ENCODE results near the gene INA. TPM values are rescaled to one million over a fixed set of nuclear protein-coding genes. Genes with fewer than 3 reads are reported as not detected.

INA gene
- total and polyA plus RNA-seq, 2 donors (not counting 3 experiments of a cell fraction or from before 2014, with no cell fraction given) = 0.25 to 0.40 TPM

DNA sequence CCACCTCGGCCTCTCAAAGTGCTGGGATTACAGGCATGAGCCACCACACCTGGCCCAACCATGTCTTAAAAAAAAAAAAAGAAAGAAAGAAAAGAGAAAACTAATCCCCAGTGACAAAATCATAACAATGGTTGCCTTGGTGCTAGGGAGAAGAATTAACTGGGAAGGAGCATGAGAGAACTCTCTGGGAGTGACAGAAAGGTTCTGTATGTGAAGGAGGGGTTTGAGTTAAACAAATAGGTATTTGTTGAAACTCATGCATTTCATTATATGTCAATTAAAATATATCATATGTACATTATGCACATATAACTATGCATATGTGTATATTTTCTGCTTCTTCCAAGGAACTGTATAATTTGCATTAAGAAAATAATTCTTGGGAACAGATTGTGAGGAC lies 33.3 kb downstream of the INA start:
- ChIA-PET CTCF (no interaction called here), POLR2A (no interaction called here)
- TF ChIP-seq CTCF (IDR thresholded peaks at IDR 0.05; ENCODE audit: extremely low read depth in 1 of 2, insufficient read depth in 1 of 2, low read depth in 1 of 2, low read length in 2 of 2) (no peak), MAX (IDR thresholded peaks at IDR 0.05; ENCODE audit: insufficient read depth, insufficient read length) (no peak), JUN (IDR thresholded peaks at IDR 0.05; ENCODE audit: borderline replicate concordance, insufficient read depth, insufficient read length, low read depth) (no peak), GATA2 (IDR thresholded peaks at IDR 0.05; ENCODE audit: insufficient read depth, insufficient read length, low read depth, low read length) (no peak), POLR2AphosphoS5 (IDR thresholded peaks at IDR 0.05; ENCODE audit: insufficient read depth, low read depth, low read length) (no peak), MYC (IDR thresholded peaks at IDR 0.05; ENCODE audit: low read depth, low read length) (no peak), FOS (IDR thresholded peaks at IDR 0.05; ENCODE audit: borderline replicate concordance, insufficient read depth, low read length) (no peak), POLR2A (IDR thresholded peaks at IDR 0.05; ENCODE audit: low read depth, low read length) (no peak), EZH2 (IDR thresholded peaks at IDR 0.05; ENCODE audit: borderline replicate concordance, low read depth, low read length, severe bottlenecking) (no peak)
- no peak overlapping the region for H3K4me2 ChIP-seq (ENCODE audit: insufficient read depth, low read length)
- no peak overlapping the region for H3K27ac ChIP-seq (ENCODE audit: insufficient read depth, low read depth, low read length)
- no TSS peak for BruUV-seq (replicated peaks)
- dilution Hi-C loops (cut with MboI; ENCODE audit: extremely low pct_ligation_motif_present, low sequenced_read_pairs) (no loop called here), intact Hi-C loops (cut with micrococcal nuclease) (no loop called here)
- H3K9ac ChIP-seq (replicated peaks; ENCODE audit: extremely low read depth, insufficient read depth, low read length) = no peak overlapping the region
- peaks cover 2 to 16% of the 10 kb centered on the region in 2 experiments for H3K36me3 ChIP-seq (ENCODE audit: control insufficient read depth in 2 of 2, extremely low read depth in 1 of 2, insufficient read depth in 2 of 2, low read length in 2 of 2)
- H3K9me3 ChIP-seq (replicated peaks; ENCODE audit: control insufficient read depth, insufficient read depth, low read length) = no peaks in the 10 kb centered on the region
- no peaks in the 10 kb centered on the region for H4K20me1 ChIP-seq (replicated peaks; ENCODE audit: control insufficient read depth, extremely low read depth, insufficient read depth, low read length)
- no peaks in the 10 kb centered on the region for H3K4me1 ChIP-seq (ENCODE audit: control insufficient read depth, extremely low read depth, insufficient read depth, low read length)
- H2AFZ ChIP-seq (ENCODE audit: low read depth, low read length) = no peak overlapping the region
- DNase-seq (ENCODE audit: low read depth, low spot score) (no peak), FAIRE-seq (no peak)
- no peaks in the 10 kb centered on the region for H3K27me3 ChIP-seq (ENCODE audit: control insufficient read depth in 2 of 2, insufficient read depth in 2 of 2, low read length in 2 of 2)
- no peaks in the 10 kb centered on the region for H3K9me1 ChIP-seq (replicated peaks; ENCODE audit: control insufficient read depth, extremely low read depth, insufficient read depth, low read length)
- no peaks in the 10 kb centered on the region for H3K79me2 ChIP-seq (ENCODE audit: control insufficient read depth, insufficient read depth, low read length)
- no peak overlapping the region for H3K4me3 ChIP-seq (replicated peaks in 1 of 3; ENCODE audit: insufficient read depth in 1 of 3, low read depth in 1 of 3, low read length in 3 of 3)
